ENCODE data around the gene CHST8. TPM values are rescaled to one million over a fixed set of nuclear protein-coding genes. Genes with fewer than 3 reads are reported as not detected.

CHST8 gene
- total RNA-seq, 1 donor from 2014 or later = not detected

GRCh38 chr19:33797802-33798671 is 176.3 kb downstream of the CHST8 start:
- Histone ChIP-seq H3K4me3 (ENCODE audit: low read depth, low read length) (peak overlapping the region; percentile 67), H3K27me3 (ENCODE audit: control insufficient read depth, insufficient read depth, low read length) (peaks cover under 1% of the 10 kb centered on the region), H3K36me3 (ENCODE audit: control insufficient read depth, insufficient read depth, low read length) (no peaks in the 10 kb centered on the region)
- no peak for DNase-seq (ENCODE audit: low read depth)
- no peak for TF ChIP-seq CTCF (IDR thresholded peaks at IDR 0.05; ENCODE audit: insufficient read depth, low read length, poor library complexity, severe bottlenecking)

GRCh38 chr19:33798681-33799111 is 176.9 kb downstream of the CHST8 start:
- H3K36me3 ChIP-seq (ENCODE audit: control insufficient read depth, insufficient read depth, low read length) = no peaks in the 10 kb centered on the region
- no peak for TF ChIP-seq CTCF (IDR thresholded peaks at IDR 0.05; ENCODE audit: insufficient read depth, low read length, poor library complexity, severe bottlenecking)
- no peaks in the 10 kb centered on the region for H3K27me3 ChIP-seq (ENCODE audit: control insufficient read depth, insufficient read depth, low read length)
- H3K4me3 ChIP-seq (ENCODE audit: low read depth, low read length) = peak overlapping the region; percentile 67
- DNase-seq (ENCODE audit: low read depth) = no peak

- no peaks in the 10 kb centered on the region for H3K27me3 ChIP-seq (ENCODE audit: control insufficient read depth, insufficient read depth, low read length)
- H3K4me3 ChIP-seq (ENCODE audit: low read depth, low read length) = no peak overlapping the region
- no peaks in the 10 kb centered on the region for H3K36me3 ChIP-seq (ENCODE audit: control insufficient read depth, insufficient read depth, low read length)
- no peak for DNase-seq (ENCODE audit: low read depth)
- TF ChIP-seq CTCF (IDR thresholded peaks at IDR 0.05; ENCODE audit: insufficient read depth, low read length, poor library complexity, severe bottlenecking) = no peak
Measured at GRCh38 chr19:33799476-33799875, 177.7 kb downstream of the CHST8 start.

DNA sequence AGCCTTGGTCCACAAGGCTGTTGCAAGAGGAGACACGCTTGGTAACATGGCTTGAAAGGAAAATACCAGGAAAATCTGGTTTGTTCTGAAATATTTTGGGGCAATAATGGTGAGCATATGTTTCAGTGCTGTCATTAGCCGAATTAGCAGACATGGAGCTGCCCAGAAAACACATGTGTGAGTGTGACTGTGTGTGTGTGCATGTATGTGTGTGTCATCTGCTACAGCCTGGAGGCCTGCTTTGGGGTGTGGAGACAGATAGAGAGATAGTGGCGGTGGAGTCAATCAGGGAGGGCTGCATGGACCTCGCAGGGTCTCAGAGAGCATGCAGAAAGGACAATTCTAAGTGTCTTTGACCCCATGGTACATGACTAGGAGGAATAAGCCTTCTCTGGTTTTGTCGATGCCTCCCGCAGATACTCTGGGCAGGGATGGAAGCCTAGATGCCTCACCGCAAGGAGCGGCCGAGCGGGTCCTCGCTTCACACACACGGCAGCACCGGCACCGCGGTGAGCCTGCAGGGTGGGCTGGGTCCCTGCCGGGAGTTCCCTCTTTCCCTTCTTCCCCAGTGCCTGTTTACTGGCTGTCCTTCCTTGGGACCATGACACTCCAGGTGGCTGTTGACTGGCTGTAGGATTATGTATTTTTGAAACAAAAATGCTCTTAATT is 178.4 kb downstream of the CHST8 start:
- no peaks in the 10 kb centered on the region for H3K36me3 ChIP-seq (ENCODE audit: control insufficient read depth, insufficient read depth, low read length)
- DNase-seq (ENCODE audit: low read depth) = no peak
- H3K27me3 ChIP-seq (ENCODE audit: control insufficient read depth, insufficient read depth, low read length) = no peaks in the 10 kb centered on the region
- H3K4me3 ChIP-seq (ENCODE audit: low read depth, low read length) = no peak overlapping the region
- TF ChIP-seq CTCF (IDR thresholded peaks at IDR 0.05; ENCODE audit: insufficient read depth, low read length, poor library complexity, severe bottlenecking) = no peak

- no peak for TF ChIP-seq CTCF (IDR thresholded peaks at IDR 0.05; ENCODE audit: insufficient read depth, low read length, poor library complexity, severe bottlenecking)
- Histone ChIP-seq H3K36me3 (ENCODE audit: control insufficient read depth, insufficient read depth, low read length) (no peaks in the 10 kb centered on the region), H3K27me3 (ENCODE audit: control insufficient read depth, insufficient read depth, low read length) (no peaks in the 10 kb centered on the region), H3K4me3 (ENCODE audit: low read depth, low read length) (no peak overlapping the region)
- no peak for DNase-seq (ENCODE audit: low read depth)
Measured at GRCh38 chr19:33801411-33801810, 179.7 kb downstream of the CHST8 start.

Data from kidney epithelial cell (primary cell).